NB4 (cell line): Measurements from ENCODE around the gene GRXCR2.
"Not testable (repeated sequence)": the region's sequence is repeated elsewhere in the genome, so short reads cannot be mapped to it uniquely, and the experiment has no call there.

Experiments used
- TF ChIP-seq, protein P1 (sequence below): IDR thresholded peaks from 2 replicates; pipeline ENCODE4 v1.6.1; 2011; ENCODE audit warnings: low read depth, low read length
- TF ChIP-seq, protein P2 (sequence below): IDR thresholded peaks from one replicate; pipeline ENCODE4 v1.5.1; 2012; ENCODE audit warnings: low read depth, low read length

DNA sequence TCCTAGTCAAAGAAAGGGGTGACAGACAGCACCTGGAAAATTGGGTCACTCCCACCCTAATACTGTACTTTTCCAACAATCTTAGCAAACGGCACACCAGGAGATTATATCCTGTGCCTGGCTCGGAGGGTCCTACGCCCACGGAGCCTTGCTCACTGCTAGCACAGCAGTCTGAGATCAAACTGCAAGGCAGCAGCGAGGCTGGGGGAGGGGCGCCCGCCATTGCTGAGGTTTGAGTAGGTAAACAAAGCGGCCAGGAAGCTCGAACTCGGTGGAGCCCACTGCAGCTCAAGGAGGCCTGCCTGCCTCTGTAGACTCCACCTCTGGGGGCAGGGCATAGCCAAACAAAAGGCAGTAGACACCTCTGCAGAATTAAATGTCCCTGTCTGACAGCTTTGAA is 18.6 kb upstream of the GRXCR2 start:
- TF ChIP-seq, protein P1, sequence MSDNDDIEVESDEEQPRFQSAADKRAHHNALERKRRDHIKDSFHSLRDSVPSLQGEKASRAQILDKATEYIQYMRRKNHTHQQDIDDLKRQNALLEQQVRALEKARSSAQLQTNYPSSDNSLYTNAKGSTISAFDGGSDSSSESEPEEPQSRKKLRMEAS: not testable (repeated sequence)
- TF ChIP-seq, protein P2, sequence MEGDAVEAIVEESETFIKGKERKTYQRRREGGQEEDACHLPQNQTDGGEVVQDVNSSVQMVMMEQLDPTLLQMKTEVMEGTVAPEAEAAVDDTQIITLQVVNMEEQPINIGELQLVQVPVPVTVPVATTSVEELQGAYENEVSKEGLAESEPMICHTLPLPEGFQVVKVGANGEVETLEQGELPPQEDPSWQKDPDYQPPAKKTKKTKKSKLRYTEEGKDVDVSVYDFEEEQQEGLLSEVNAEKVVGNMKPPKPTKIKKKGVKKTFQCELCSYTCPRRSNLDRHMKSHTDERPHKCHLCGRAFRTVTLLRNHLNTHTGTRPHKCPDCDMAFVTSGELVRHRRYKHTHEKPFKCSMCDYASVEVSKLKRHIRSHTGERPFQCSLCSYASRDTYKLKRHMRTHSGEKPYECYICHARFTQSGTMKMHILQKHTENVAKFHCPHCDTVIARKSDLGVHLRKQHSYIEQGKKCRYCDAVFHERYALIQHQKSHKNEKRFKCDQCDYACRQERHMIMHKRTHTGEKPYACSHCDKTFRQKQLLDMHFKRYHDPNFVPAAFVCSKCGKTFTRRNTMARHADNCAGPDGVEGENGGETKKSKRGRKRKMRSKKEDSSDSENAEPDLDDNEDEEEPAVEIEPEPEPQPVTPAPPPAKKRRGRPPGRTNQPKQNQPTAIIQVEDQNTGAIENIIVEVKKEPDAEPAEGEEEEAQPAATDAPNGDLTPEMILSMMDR: not testable (repeated sequence)
